ENCODE data around the gene CCDC180. TPM values are rescaled to one million over a fixed set of nuclear protein-coding genes. Genes with fewer than 3 reads are reported as not detected.

Gene CCDC180
- total and polyA plus RNA-seq, 4 donors = 0.09 to 3.1 (median 0.84) TPM

- TF ChIP-seq MAX (IDR thresholded peaks at IDR 0.05) (no peak), EGR1 (IDR thresholded peaks at IDR 0.05; ENCODE audit: low read depth in 2 of 2) (no peak), CTCF (IDR thresholded peaks at IDR 0.05; ENCODE audit: low read depth, low read length, missing input control) (no peak), NR2F2 (IDR thresholded peaks at IDR 0.05) (no peak)
Measured at GRCh38 chr9:97312556-97312955, 5.1 kb downstream of the CCDC180 start (continued).

GRCh38 chr9:97313243-97313642, 5.8 kb downstream of the CCDC180 start:
- H3K9me3 ChIP-seq (ENCODE audit: control insufficient read depth in 4 of 4, low read length in 3 of 4) = no peaks in the 10 kb centered on the region
- TF ChIP-seq NR2F2 (IDR thresholded peaks at IDR 0.05) = no peak
- TF ChIP-seq JUND (IDR thresholded peaks at IDR 0.05) = no peak
- TF ChIP-seq FOXA2 (IDR thresholded peaks at IDR 0.05) = no peak
- TF ChIP-seq RAD21 (IDR thresholded peaks at IDR 0.05) = no peak
- TF ChIP-seq CTCF (IDR thresholded peaks at IDR 0.05; ENCODE audit: low read depth, low read length, missing input control) = no peak
- no peak for TF ChIP-seq GABPA (IDR thresholded peaks at IDR 0.05 in 1 of 2, conservative IDR thresholded peaks at IDR 0.05 in 1 of 2)
- TF ChIP-seq YY1 (IDR thresholded peaks at IDR 0.05) = no peak
- TF ChIP-seq HNF4G (IDR thresholded peaks at IDR 0.05) = no peak
- TF ChIP-seq TAF1 (conservative IDR thresholded peaks at IDR 0.05) = no peak
- TF ChIP-seq ATF3 (IDR thresholded peaks at IDR 0.05) = no peak
- no peak overlapping the region for H3K27ac ChIP-seq (ENCODE audit: low read depth in 1 of 2, low read length in 2 of 2)
- no peaks in the 10 kb centered on the region for H3K4me1 ChIP-seq (ENCODE audit: control insufficient read depth in 4 of 4, insufficient read depth in 4 of 4, low read length in 3 of 4)
- no peak for DNase-seq (ENCODE audit: low spot score)
- H3K36me3 ChIP-seq (ENCODE audit: control insufficient read depth in 4 of 4, insufficient read depth in 3 of 4, low read depth in 1 of 4, low read length in 3 of 4) = peaks cover 0 to 29% (median 4%) of the 10 kb centered on the region in 4 donors
- no peak overlapping the region for H3K4me3 ChIP-seq (ENCODE audit: low read depth in 1 of 3, low read length in 3 of 3)
- no peaks in the 10 kb centered on the region for H3K27me3 ChIP-seq (ENCODE audit: control insufficient read depth in 4 of 4, insufficient read depth in 4 of 4, low read length in 3 of 4)
- 94% methylated on average over 4 of the region's 4 CpGs for WGBS
- no peak overlapping the region for H3K9ac ChIP-seq (ENCODE audit: low read depth in 1 of 2, low read length in 2 of 2)

- H3K36me3 ChIP-seq (ENCODE audit: control insufficient read depth in 4 of 4, insufficient read depth in 3 of 4, low read depth in 1 of 4, low read length in 3 of 4) = peaks cover 0 to 29% (median 4%) of the 10 kb centered on the region in 4 donors
- no peaks in the 10 kb centered on the region for H3K9me3 ChIP-seq (ENCODE audit: control insufficient read depth in 4 of 4, low read length in 3 of 4)
- H3K4me1 ChIP-seq (ENCODE audit: control insufficient read depth in 4 of 4, insufficient read depth in 4 of 4, low read length in 3 of 4) = no peaks in the 10 kb centered on the region
- TF ChIP-seq HNF4A (conservative IDR thresholded peaks at IDR 0.05) (no peak), FOXA1 (IDR thresholded peaks at IDR 0.05) (no peak), JUND (IDR thresholded peaks at IDR 0.05) (no peak), HNF4G (IDR thresholded peaks at IDR 0.05) (no peak)
- H3K27me3 ChIP-seq (ENCODE audit: control insufficient read depth in 4 of 4, insufficient read depth in 4 of 4, low read length in 3 of 4) = no peaks in the 10 kb centered on the region
- H3K4me3 ChIP-seq (ENCODE audit: low read depth in 1 of 3, low read length in 3 of 3) = no peak overlapping the region
- no peak for DNase-seq (ENCODE audit: low spot score)
- 90% methylated on average over 5 of the region's 5 CpGs for WGBS
- H3K9ac ChIP-seq (ENCODE audit: low read depth in 1 of 2, low read length in 2 of 2) = no peak overlapping the region
- no peak overlapping the region for H3K27ac ChIP-seq (ENCODE audit: low read depth in 1 of 2, low read length in 2 of 2)
Measured at GRCh38 chr9:97313746-97314145, 6.3 kb downstream of the CCDC180 start.

Data from liver (tissue), 9 donors.